Lower leg skin (tissue), 3 donors: ENCODE results near the gene NOTCH3.

Experiments
- POLR2A ChIP-seq, 2 donors: fragments of 450-650 bp; IDR thresholded peaks; one replicate each; pipeline ENCODE4 v1.6.1; 2016 to 2017; ENCODE audit warnings: antibody characterized with exemption in 2 of 2, mild to moderate bottlenecking in 1 of 2, moderate library complexity in 1 of 2
- TF ChIP-seq, protein P1 (sequence below), 3 donors: fragments of 450-650 bp; IDR thresholded peaks; one replicate each; pipeline ENCODE4 v1.5.1; 2016; ENCODE audit warnings: antibody characterized with exemption in 3 of 3, mild to moderate bottlenecking in 3 of 3, moderate library complexity in 2 of 3

- TF ChIP-seq POLR2A (IDR thresholded peaks at IDR 0.05) = no peak
- TF ChIP-seq, protein P1, sequence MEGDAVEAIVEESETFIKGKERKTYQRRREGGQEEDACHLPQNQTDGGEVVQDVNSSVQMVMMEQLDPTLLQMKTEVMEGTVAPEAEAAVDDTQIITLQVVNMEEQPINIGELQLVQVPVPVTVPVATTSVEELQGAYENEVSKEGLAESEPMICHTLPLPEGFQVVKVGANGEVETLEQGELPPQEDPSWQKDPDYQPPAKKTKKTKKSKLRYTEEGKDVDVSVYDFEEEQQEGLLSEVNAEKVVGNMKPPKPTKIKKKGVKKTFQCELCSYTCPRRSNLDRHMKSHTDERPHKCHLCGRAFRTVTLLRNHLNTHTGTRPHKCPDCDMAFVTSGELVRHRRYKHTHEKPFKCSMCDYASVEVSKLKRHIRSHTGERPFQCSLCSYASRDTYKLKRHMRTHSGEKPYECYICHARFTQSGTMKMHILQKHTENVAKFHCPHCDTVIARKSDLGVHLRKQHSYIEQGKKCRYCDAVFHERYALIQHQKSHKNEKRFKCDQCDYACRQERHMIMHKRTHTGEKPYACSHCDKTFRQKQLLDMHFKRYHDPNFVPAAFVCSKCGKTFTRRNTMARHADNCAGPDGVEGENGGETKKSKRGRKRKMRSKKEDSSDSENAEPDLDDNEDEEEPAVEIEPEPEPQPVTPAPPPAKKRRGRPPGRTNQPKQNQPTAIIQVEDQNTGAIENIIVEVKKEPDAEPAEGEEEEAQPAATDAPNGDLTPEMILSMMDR (IDR thresholded peaks at IDR 0.05) = no peak
These were observed 75.3 kb downstream of the NOTCH3 start for GRCh38 chr19:15125232-15126067.
